Measurements from ENCODE around the gene C17orf58. TPM values are rescaled to one million over a fixed set of nuclear protein-coding genes. Genes with fewer than 3 reads are reported as not detected.

The C17orf58 gene
- 18.5 TPM for total RNA-seq

GRCh38 chr17:67996301-67997171 is at the start of gene C17orf58:
C17orf58 (minus strand) TSS chr17:67996469; CDS start chr17:67996198, 271 bp downstream.

GRCh38 chr17:68035523-68036303 is 39.4 kb upstream of the C17orf58 start, which contains the start of gene KPNA2:
KPNA2 (plus strand) TSS chr17:68035735; CDS start chr17:68037133, 1,398 bp downstream.

Other genes with a start within 250 kb of the C17orf58 start
- 256 TPM for gene BPTF, start 171.0 kb downstream of the C17orf58 start, total RNA-seq
- gene KPNA2, start 39.3 kb upstream of the C17orf58 start, total RNA-seq, result 36.1 TPM

All from camera-type eye (tissue), 1 donor.